WTC11 (cell line): ENCODE results near the gene HSDL1. TPM values are rescaled to one million over a fixed set of nuclear protein-coding genes. Genes with fewer than 3 reads are reported as not detected.

ENCODE experiments used
- ATAC-seq: fragments of 200-7000 bp; cut with Tn5 transposase; 2 replicates; pipeline ENCODE4 v1.10.0; 2021; ENCODE audit warnings: mild to moderate bottlenecking, moderate library complexity
- CTCF ChIA-PET: fragments of 300-600 bp; sonication (Branson Sonifier 250); formaldehyde crosslinking; loops from one replicate; lab custom pipeline; 2021; ENCODE audit warnings: antibody characterized with exemption; lab: Charles Lee
- POLR2A ChIA-PET: fragments of 350-600 bp; sonication (Branson Sonifier 250); formaldehyde crosslinking; loops from one replicate; lab custom pipeline; 2021; ENCODE audit warnings: antibody characterized with exemption; lab: Charles Lee
- DNase-seq: peaks from one replicate; pipeline ENCODE4 v3.0.0; 2021; ENCODE audit warnings: low spot score
- H3K27ac Mint-ChIP-seq: 2 replicates; pipeline ENCODE4 v1.8.0; 2021; ENCODE audit warnings: mixed read lengths
- H3K27me3 Mint-ChIP-seq: 2 replicates; pipeline ENCODE4 v1.8.0; 2021; ENCODE audit warnings: low read depth, mild to moderate bottlenecking, moderate library complexity, mixed read lengths
- H3K36me3 Mint-ChIP-seq: 2 replicates; pipeline ENCODE4 v1.8.0; 2021; ENCODE audit warnings: mixed read lengths
- H3K4me1 Mint-ChIP-seq: 2 replicates; pipeline ENCODE4 v1.8.0; 2022; ENCODE audit warnings: mixed read lengths
- H3K4me3 Mint-ChIP-seq: 2 replicates; pipeline ENCODE4 v1.8.0; 2021; ENCODE audit warnings: mild to moderate bottlenecking, moderate library complexity, mixed read lengths
- H3K9me3 Mint-ChIP-seq: 2 replicates; pipeline ENCODE4 v1.8.0; 2021; ENCODE audit warnings: mixed read lengths
- AFF4 ChIP-seq: sonication (generic); formaldehyde crosslinking; IDR thresholded peaks from 2 replicates; pipeline ENCODE4 v1.8.1; 2023; ENCODE audit warnings: mild to moderate bottlenecking, missing genetic modification reagents, borderline replicate concordance
- CREB1 ChIP-seq: sonication (generic); formaldehyde crosslinking; IDR thresholded peaks from 2 replicates; pipeline ENCODE4 v1.8.0; 2023; ENCODE audit warnings: mild to moderate bottlenecking, missing genetic modification reagents
- CREM ChIP-seq: sonication (generic); formaldehyde crosslinking; IDR thresholded peaks from 2 replicates; pipeline ENCODE4 v1.8.1; 2022; ENCODE audit warnings: mild to moderate bottlenecking, missing genetic modification reagents, moderate library complexity
- ESRRA ChIP-seq: sonication (generic); formaldehyde crosslinking; IDR thresholded peaks from 2 replicates; pipeline ENCODE4 v1.8.1; 2022; ENCODE audit warnings: mild to moderate bottlenecking, missing genetic modification reagents, borderline replicate concordance
- FOXJ3 ChIP-seq: sonication (generic); formaldehyde crosslinking; IDR thresholded peaks from 2 replicates; pipeline ENCODE4 v1.9.0; 2021; ENCODE audit warnings: missing genetic modification reagents, mild to moderate bottlenecking, borderline replicate concordance
- FOXK1 ChIP-seq: sonication (generic); formaldehyde crosslinking; IDR thresholded peaks from 2 replicates; pipeline ENCODE4 v1.8.0; 2022; ENCODE audit warnings: mild to moderate bottlenecking, moderate library complexity, missing genetic modification reagents
- FOXP1 ChIP-seq: sonication (generic); formaldehyde crosslinking; IDR thresholded peaks from 2 replicates; pipeline ENCODE4 v1.8.0; 2022; ENCODE audit warnings: missing genetic modification reagents, mild to moderate bottlenecking, moderate library complexity, borderline replicate concordance
- FOXP4 ChIP-seq: sonication (generic); formaldehyde crosslinking; IDR thresholded peaks from 2 replicates; pipeline ENCODE4 v1.8.0; 2022; ENCODE audit warnings: mild to moderate bottlenecking, missing genetic modification reagents
- MYBL2 ChIP-seq: sonication (generic); formaldehyde crosslinking; IDR thresholded peaks from 2 replicates; pipeline ENCODE4 v1.8.1; 2023; ENCODE audit warnings: mild to moderate bottlenecking, moderate library complexity, missing genetic modification reagents
- NFATC4 ChIP-seq: fragments of 250-450 bp; sonication (Bioruptor Pico); IDR thresholded peaks from 2 replicates; pipeline ENCODE4 v1.9.0; 2021; ENCODE audit warnings: mild to moderate bottlenecking
- NR2C2 ChIP-seq: sonication (generic); formaldehyde crosslinking; IDR thresholded peaks from 2 replicates; pipeline ENCODE4 v1.8.0; 2022; ENCODE audit warnings: mild to moderate bottlenecking, missing genetic modification reagents
- NR3C1 ChIP-seq: sonication (generic); formaldehyde crosslinking; conservative IDR thresholded peaks from 2 replicates; pipeline ENCODE4 v1.8.1; 2023; ENCODE audit warnings: low read depth, mild to moderate bottlenecking, missing genetic modification reagents
- PRDM15 ChIP-seq: sonication (generic); formaldehyde crosslinking; IDR thresholded peaks from 2 replicates; pipeline ENCODE4 v1.8.0; 2022; ENCODE audit warnings: missing genetic modification reagents
- RELA ChIP-seq: sonication (generic); formaldehyde crosslinking; IDR thresholded peaks from 2 replicates; pipeline ENCODE4 v1.8.1; 2022; ENCODE audit warnings: missing genetic modification reagents, mild to moderate bottlenecking, borderline replicate concordance
- RORB ChIP-seq: fragments of 250-450 bp; sonication (Bioruptor Pico); IDR thresholded peaks from 2 replicates; pipeline ENCODE4 v1.9.0; 2021; ENCODE audit warnings: mild to moderate bottlenecking
- SMAD3 ChIP-seq: sonication (generic); formaldehyde crosslinking; IDR thresholded peaks from 2 replicates; pipeline ENCODE4 v1.8.0; 2022; ENCODE audit warnings: missing genetic modification reagents, mild to moderate bottlenecking, borderline replicate concordance
- USF1 ChIP-seq: sonication (generic); formaldehyde crosslinking; IDR thresholded peaks from 2 replicates; pipeline ENCODE4 v1.8.0; 2022; ENCODE audit warnings: mild to moderate bottlenecking, missing genetic modification reagents
- ZNF425 ChIP-seq: fragments of 250-450 bp; sonication (Bioruptor Pico); conservative IDR thresholded peaks from 2 replicates; pipeline ENCODE4 v1.9.0; 2021; ENCODE audit warnings: mild to moderate bottlenecking
- total RNA-seq: library from RNA; stranded (reverse); gene quantifications from 3 replicates; pipeline ENCODE4 v1.2.3, GENCODE V29; 2021
- TF ChIP-seq, protein P1 (sequence below): sonication (generic); formaldehyde crosslinking; IDR thresholded peaks from 2 replicates; pipeline ENCODE4 v1.8.1; 2023; ENCODE audit warnings: mild to moderate bottlenecking, missing genetic modification reagents

Gene HSDL1
- total RNA-seq, 1 experiment from 2014 or later: 48.6 TPM

- Mint-ChIP-seq H3K27ac (peak overlapping the region; percentile 34), H3K9me3 (no peaks in the 10 kb centered on the region), H3K27me3 (no peaks in the 10 kb centered on the region), H3K4me1 (peaks cover 22% of the 10 kb centered on the region), H3K4me3 (no peak overlapping the region), H3K36me3 (no peaks in the 10 kb centered on the region)
- POLR2A ChIA-PET: no interaction called here
- CTCF ChIA-PET: interaction anchor here (0.9 to 3.6 kb wide), 5 partner anchors 11 to 82 kb away, joined by 3 to 20 read pairs (median 5); partner anchors contain the start of genes MBTPS1 and TAF1C
- no peak for DNase-seq
- TF ChIP-seq, protein P1, sequence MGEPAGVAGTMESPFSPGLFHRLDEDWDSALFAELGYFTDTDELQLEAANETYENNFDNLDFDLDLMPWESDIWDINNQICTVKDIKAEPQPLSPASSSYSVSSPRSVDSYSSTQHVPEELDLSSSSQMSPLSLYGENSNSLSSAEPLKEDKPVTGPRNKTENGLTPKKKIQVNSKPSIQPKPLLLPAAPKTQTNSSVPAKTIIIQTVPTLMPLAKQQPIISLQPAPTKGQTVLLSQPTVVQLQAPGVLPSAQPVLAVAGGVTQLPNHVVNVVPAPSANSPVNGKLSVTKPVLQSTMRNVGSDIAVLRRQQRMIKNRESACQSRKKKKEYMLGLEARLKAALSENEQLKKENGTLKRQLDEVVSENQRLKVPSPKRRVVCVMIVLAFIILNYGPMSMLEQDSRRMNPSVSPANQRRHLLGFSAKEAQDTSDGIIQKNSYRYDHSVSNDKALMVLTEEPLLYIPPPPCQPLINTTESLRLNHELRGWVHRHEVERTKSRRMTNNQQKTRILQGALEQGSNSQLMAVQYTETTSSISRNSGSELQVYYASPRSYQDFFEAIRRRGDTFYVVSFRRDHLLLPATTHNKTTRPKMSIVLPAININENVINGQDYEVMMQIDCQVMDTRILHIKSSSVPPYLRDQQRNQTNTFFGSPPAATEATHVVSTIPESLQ (CRISPR knock-in tag): no peak
- no peak for TF ChIP-seq NFATC4 (CRISPR knock-in tag)
- no peak for TF ChIP-seq NR2C2 (CRISPR knock-in tag)
- no peak for TF ChIP-seq CREM
- TF ChIP-seq FOXP4: no peak
- no peak for TF ChIP-seq PRDM15 (CRISPR knock-in tag)
- ATAC-seq: no peak
Measured at GRCh38 chr16:84105301-84105815, 39.6 kb downstream of the HSDL1 start.

DNA sequence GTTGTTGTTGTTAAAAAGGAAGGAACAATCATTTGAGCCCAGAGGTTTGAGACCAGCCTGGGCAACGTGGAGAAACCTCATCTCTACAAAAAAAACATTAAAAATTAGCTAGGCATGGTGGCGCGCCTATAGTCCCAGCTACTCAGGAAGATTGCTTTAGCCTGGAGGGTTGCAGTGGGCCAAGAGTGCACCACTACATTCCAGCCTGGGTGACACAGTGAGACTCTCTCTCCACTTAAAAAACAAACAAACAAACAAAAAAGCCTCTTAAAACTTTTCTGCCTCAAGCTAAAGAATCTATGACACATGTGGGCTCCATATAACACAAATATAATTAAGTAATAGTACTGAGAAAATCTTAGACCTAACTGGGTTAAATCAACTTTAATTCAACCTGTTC, 40.7 kb downstream of the HSDL1 start:
- no peaks in the 10 kb centered on the region for H3K9me3 Mint-ChIP-seq
- H3K27me3 Mint-ChIP-seq: no peaks in the 10 kb centered on the region
- H3K4me3 Mint-ChIP-seq: no peak overlapping the region
- H3K27ac Mint-ChIP-seq: no peak overlapping the region
- peaks cover 18% of the 10 kb centered on the region for H3K4me1 Mint-ChIP-seq
- DNase-seq (no peak), ATAC-seq (no peak)
- POLR2A ChIA-PET: no interaction called here
- CTCF ChIA-PET: interaction anchor here (1.3 to 3.6 kb wide), 3 partner anchors 12 to 83 kb away, joined by 5 to 20 read pairs (median 6); partner anchors contain the start of genes MBTPS1 and TAF1C
- H3K36me3 Mint-ChIP-seq: 0 out of 2 replicates have a peak, but pooled peaks cover under 1% of the 10 kb centered on the region
- TF ChIP-seq ESRRA (CRISPR knock-in tag) (no peak), AFF4 (CRISPR knock-in tag) (no peak), NR3C1 (CRISPR knock-in tag) (no peak), MYBL2 (CRISPR knock-in tag) (no peak), RORB (CRISPR knock-in tag) (no peak), USF1 (CRISPR knock-in tag) (no peak), NR2C2 (CRISPR knock-in tag) (no peak), FOXK1 (CRISPR knock-in tag) (no peak), FOXJ3 (no peak), SMAD3 (CRISPR knock-in tag) (no peak), CREB1 (CRISPR knock-in tag) (no peak), ZNF425 (no peak), RELA (CRISPR knock-in tag) (no peak), FOXP1 (CRISPR knock-in tag) (no peak)
